Mammary epithelial cell (primary cell): ENCODE results near the gene EPO.

Experiments used
- EZH2 ChIP-seq: IDR thresholded peaks from 2 replicates; pipeline ENCODE4 v1.6.1; 2012; ENCODE audit warnings: low read length, inconsistent platforms, borderline replicate concordance
- TF ChIP-seq, protein P1 (sequence below), 2 donors: IDR thresholded peaks in 1 of 2; conservative IDR thresholded peaks in 1 of 2; 2 replicates each; pipeline ENCODE4 v1.5.1; 2011 to 2012; ENCODE audit warnings: inconsistent platforms in 2 of 2, low read length in 2 of 2, mild to moderate bottlenecking in 2 of 2, control low read depth in 1 of 2, low read depth in 1 of 2; ENCODE audit not compliant: insufficient read depth in 1 of 2; ENCODE audit errors: extremely low read depth in 1 of 2

DNA sequence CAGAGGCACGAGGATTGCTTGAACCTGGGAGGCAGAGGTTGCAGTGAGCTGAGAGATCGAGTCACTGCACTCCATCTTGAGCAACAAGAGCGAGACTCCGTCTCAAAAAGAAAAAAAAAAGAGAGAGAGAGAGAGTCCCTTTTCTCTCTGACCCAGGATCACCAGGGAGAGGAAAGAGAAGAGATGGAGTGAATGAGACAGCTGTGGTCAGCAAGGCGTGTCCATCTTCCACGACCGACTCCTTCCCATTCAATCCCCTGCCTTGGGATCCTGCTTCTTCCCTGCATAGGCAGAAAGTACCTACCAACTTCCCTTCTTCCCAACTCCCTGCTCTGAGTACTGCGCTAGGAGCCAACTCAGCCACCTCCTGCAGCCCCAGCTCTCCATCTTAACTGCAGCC lies 7.9 kb downstream of the EPO start:
- TF ChIP-seq, protein P1, sequence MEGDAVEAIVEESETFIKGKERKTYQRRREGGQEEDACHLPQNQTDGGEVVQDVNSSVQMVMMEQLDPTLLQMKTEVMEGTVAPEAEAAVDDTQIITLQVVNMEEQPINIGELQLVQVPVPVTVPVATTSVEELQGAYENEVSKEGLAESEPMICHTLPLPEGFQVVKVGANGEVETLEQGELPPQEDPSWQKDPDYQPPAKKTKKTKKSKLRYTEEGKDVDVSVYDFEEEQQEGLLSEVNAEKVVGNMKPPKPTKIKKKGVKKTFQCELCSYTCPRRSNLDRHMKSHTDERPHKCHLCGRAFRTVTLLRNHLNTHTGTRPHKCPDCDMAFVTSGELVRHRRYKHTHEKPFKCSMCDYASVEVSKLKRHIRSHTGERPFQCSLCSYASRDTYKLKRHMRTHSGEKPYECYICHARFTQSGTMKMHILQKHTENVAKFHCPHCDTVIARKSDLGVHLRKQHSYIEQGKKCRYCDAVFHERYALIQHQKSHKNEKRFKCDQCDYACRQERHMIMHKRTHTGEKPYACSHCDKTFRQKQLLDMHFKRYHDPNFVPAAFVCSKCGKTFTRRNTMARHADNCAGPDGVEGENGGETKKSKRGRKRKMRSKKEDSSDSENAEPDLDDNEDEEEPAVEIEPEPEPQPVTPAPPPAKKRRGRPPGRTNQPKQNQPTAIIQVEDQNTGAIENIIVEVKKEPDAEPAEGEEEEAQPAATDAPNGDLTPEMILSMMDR (conservative IDR thresholded peaks at IDR 0.05 in 1 of 2, IDR thresholded peaks at IDR 0.05 in 1 of 2; ENCODE audit: extremely low read depth in 1 of 2, insufficient read depth in 1 of 2, low read depth in 1 of 2, low read length in 2 of 2), result no peak
- TF ChIP-seq EZH2, result no peak
